ENCODE results near the gene UBE3A.

- TF ChIP-seq POLR2AphosphoS5 (IDR thresholded peaks at IDR 0.05; ENCODE audit: low read depth, low read length) (no peak), SIN3A (IDR thresholded peaks at IDR 0.05; ENCODE audit: borderline replicate concordance, insufficient read depth, low read length) (no peak), TAF1 (IDR thresholded peaks at IDR 0.05; ENCODE audit: borderline replicate concordance, insufficient read depth, low read length) (no peak), FOXP2 (optimal IDR thresholded peaks at IDR 0.05; ENCODE audit: borderline replicate concordance, extremely low read depth, extremely low read length, insufficient read depth) (no peak)
- TF ChIP-seq, protein P1, sequence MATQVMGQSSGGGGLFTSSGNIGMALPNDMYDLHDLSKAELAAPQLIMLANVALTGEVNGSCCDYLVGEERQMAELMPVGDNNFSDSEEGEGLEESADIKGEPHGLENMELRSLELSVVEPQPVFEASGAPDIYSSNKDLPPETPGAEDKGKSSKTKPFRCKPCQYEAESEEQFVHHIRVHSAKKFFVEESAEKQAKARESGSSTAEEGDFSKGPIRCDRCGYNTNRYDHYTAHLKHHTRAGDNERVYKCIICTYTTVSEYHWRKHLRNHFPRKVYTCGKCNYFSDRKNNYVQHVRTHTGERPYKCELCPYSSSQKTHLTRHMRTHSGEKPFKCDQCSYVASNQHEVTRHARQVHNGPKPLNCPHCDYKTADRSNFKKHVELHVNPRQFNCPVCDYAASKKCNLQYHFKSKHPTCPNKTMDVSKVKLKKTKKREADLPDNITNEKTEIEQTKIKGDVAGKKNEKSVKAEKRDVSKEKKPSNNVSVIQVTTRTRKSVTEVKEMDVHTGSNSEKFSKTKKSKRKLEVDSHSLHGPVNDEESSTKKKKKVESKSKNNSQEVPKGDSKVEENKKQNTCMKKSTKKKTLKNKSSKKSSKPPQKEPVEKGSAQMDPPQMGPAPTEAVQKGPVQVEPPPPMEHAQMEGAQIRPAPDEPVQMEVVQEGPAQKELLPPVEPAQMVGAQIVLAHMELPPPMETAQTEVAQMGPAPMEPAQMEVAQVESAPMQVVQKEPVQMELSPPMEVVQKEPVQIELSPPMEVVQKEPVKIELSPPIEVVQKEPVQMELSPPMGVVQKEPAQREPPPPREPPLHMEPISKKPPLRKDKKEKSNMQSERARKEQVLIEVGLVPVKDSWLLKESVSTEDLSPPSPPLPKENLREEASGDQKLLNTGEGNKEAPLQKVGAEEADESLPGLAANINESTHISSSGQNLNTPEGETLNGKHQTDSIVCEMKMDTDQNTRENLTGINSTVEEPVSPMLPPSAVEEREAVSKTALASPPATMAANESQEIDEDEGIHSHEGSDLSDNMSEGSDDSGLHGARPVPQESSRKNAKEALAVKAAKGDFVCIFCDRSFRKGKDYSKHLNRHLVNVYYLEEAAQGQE (IDR thresholded peaks at IDR 0.05; ENCODE audit: insufficient read depth in 1 of 2, low read depth in 2 of 2, low read length in 2 of 2), result no peak
Observed at GRCh38 chr15:25451501-25451900, 12.7 kb upstream of the UBE3A start.

Data from PFSK-1 (cell line).